Measurements from ENCODE around the gene COL5A1.

Gene COL5A1

DNA sequence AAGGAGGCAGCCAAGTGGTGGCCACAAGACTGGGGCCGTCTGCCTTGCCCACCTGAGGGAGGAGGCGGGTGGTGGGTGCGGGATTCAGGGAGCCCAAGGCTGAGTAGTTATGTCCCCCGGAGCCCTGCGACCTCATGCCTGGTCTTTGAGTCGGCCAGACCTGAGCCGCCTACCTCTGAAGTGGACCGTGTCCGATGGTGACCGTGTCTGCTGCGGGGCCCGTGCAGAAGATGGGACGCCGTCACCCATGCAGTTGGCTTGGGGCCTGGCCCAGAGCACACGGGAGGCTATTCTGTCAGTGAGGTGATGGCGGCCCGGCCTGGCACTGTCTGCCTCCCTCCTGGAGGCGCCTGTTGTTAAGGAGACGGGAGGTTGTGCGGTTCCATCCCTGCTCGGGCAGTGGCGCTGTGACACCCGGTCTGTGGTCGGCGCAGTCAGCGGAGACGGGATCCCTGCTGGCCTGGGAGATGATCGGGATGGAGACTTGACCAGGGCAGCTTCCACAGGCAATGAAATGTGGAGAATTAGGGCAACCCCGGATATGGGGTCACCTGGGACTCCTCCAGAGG, 176.5 kb downstream of the COL5A1 start:
- TF ChIP-seq, protein P1, sequence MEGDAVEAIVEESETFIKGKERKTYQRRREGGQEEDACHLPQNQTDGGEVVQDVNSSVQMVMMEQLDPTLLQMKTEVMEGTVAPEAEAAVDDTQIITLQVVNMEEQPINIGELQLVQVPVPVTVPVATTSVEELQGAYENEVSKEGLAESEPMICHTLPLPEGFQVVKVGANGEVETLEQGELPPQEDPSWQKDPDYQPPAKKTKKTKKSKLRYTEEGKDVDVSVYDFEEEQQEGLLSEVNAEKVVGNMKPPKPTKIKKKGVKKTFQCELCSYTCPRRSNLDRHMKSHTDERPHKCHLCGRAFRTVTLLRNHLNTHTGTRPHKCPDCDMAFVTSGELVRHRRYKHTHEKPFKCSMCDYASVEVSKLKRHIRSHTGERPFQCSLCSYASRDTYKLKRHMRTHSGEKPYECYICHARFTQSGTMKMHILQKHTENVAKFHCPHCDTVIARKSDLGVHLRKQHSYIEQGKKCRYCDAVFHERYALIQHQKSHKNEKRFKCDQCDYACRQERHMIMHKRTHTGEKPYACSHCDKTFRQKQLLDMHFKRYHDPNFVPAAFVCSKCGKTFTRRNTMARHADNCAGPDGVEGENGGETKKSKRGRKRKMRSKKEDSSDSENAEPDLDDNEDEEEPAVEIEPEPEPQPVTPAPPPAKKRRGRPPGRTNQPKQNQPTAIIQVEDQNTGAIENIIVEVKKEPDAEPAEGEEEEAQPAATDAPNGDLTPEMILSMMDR (IDR thresholded peaks at IDR 0.05; ENCODE audit: low read depth, low read length) = no peak
- no peak for DNase-seq (ENCODE audit: extremely low read depth, low read depth)

DNA sequence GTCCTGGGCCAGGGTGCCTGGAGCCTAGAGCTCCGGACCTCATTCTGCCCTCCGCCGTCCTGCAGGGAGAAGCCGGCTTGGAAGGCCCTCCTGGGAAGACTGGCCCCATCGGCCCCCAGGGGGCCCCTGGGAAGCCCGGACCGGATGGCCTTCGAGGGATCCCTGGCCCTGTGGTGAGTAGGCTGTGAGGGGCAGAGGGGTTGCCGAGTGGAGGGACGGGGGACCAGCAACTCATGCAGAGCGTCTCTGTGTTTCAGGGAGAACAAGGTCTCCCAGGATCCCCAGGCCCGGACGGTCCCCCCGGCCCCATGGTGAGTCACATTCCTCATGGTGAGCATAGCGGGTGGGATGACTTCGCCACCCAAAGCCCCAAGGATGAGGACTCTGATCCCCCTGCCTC, 177.0 kb downstream of the COL5A1 start:
- TF ChIP-seq, protein P1 (IDR thresholded peaks at IDR 0.05; ENCODE audit: low read depth, low read length) = no peak
- DNase-seq (ENCODE audit: extremely low read depth, low read depth) = no peak

DNA sequence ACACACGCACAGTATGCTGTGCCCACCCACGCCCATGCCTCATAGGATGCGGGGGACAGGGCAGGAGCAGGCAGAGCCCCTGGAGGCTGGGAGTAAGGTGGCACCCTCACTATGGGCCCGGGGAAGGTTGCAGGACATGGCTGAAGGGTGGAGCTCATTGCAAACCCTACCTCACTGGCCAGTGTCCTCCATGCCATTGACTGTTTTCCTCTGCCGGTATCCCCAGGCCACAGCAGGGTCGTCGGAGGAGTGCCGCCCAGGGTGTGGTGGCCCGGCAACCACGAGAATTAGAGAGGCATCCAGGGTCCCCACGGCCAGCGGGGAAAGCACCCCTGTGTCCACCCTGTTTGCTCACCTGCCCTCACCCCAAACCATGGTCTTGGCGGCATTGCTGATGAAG, 179.3 kb downstream of the COL5A1 start:
- TF ChIP-seq, protein P1 (IDR thresholded peaks at IDR 0.05; ENCODE audit: low read depth, low read length) = no peak
- no peak for DNase-seq (ENCODE audit: extremely low read depth, low read depth)

DNA sequence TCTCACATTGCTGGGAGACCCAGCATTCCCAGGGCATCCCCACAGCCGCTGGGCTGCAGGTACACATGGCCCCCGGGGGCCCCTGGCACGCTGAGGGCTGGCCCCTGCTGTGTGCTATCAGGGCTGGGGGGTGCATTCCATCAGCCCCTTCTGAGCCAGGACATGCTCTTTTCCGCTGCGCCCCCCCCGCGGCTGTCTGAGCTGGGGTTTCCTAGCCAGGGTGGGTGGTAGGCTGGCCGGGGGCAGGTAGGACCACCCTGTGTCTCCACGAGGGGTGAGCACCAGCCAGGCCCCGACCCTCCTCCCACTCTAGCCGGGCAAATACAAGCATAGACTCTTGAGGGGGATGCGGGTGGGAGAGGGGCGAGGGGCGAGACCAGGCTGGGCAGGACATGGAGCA, 180.9 kb downstream of the COL5A1 start:
- no peak for DNase-seq (ENCODE audit: extremely low read depth, low read depth)
- TF ChIP-seq, protein P1 (IDR thresholded peaks at IDR 0.05; ENCODE audit: low read depth, low read length) = no peak

DNA sequence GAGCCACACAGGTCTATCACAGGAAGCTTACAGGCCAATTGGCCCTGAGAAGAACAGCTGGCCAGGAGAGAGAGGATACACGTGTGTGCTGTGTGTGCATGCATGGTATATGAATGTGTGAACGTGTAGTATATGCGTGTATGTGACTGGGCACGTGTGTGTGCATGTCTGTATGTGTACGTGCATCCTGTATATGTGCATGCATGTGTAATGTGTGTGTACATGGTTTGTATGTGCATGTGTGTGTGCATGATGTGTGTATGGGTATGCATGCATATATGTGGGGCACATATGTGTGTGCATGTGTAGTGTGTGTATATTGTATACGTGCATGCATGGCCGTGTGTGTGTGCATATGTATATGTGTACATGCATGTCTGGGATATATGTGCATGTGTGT, 182.0 kb downstream of the COL5A1 start:
- DNase-seq (ENCODE audit: extremely low read depth, low read depth) = no peak
- TF ChIP-seq, protein P1 (IDR thresholded peaks at IDR 0.05; ENCODE audit: low read depth, low read length) = no peak

DNA sequence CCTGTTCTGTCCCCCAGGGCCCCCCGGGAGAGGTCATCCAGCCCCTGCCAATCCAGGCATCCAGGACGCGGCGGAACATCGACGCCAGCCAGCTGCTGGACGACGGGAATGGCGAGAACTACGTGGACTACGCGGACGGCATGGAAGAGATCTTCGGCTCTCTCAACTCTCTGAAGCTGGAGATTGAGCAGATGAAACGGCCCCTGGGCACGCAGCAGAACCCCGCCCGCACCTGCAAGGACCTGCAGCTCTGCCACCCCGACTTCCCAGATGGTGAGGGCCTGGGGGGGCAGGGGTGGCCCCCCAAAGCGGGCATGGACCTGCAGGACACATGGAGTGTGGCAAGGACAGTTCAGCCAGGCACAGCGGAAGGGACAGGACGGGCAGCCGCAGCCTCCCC, 183.0 kb downstream of the COL5A1 start:
- TF ChIP-seq, protein P1 (IDR thresholded peaks at IDR 0.05; ENCODE audit: low read depth, low read length) = no peak

DNA sequence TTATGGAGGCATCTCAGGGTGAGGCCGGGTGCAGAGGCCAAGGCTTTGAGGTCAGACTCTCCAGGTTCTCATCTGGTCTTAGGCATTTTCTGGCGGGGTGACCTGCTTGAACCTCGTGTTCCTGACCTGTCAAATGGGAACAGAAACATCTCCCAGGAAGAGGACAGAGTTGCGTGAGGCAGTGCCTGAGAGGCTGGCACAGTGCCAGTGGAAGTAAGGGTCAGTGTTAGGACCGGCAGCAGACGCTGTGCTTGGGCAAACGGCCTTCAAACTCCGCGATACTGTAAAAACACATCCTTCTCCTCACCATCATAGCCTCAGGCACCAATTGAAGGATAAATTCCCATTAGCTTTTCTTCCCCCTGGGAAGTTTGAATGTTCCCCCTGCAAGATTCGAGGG, 183.4 kb downstream of the COL5A1 start:
- no peak for DNase-seq (ENCODE audit: extremely low read depth, low read depth)
- TF ChIP-seq, protein P1 (IDR thresholded peaks at IDR 0.05; ENCODE audit: low read depth, low read length) = no peak

More for the DNA sequence above, 183.0 kb downstream of the COL5A1 start:
- no peak for DNase-seq (ENCODE audit: extremely low read depth, low read depth)

Data from AG09319 (cell line).